Measurements from ENCODE around the gene SLC25A51.
"Not testable (repeated sequence)": the region's sequence is repeated elsewhere in the genome, so short reads cannot be mapped to it uniquely, and the experiment has no call there.

Gene SLC25A51

DNA sequence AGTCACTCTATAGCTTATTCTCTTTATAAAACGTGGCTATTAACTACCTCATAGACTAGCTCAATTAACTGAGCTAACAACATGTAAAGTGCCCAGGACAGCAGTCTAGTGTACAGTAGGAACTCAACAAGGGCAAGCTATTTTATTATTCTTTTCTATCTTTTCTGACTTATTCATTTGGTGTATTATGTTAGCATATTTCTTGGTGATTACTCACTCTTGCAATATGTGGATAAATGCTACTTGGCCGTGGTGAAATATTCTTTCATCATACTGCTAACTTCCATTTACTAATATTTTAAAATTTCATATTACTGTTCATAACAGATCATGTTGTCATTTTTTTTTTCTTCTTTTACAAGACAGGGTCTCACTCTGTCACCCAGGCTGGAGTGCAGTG lies 4.9 kb downstream of the SLC25A51 start:
- Histone ChIP-seq H3K4me3 (ENCODE audit: extremely low read depth, insufficient read depth, low read length, poor library complexity, severe bottlenecking) (no peak overlapping the region), H3K9me3 (ENCODE audit: control insufficient read depth, low read length) (no peaks in the 10 kb centered on the region), H3K4me1 (ENCODE audit: control insufficient read depth, insufficient read depth, low read length, poor library complexity, severe bottlenecking) (no peaks in the 10 kb centered on the region), H3K36me3 (ENCODE audit: control insufficient read depth, insufficient read depth, low read length) (peaks cover 45% of the 10 kb centered on the region), H3K27ac (ENCODE audit: low read depth, low read length, severe bottlenecking) (no peak overlapping the region)
- WGBS, 2 experiments (ENCODE audit: insufficient coverage in 2 of 2) = 83 to 100% methylated on average over 1 of the region's 2 CpGs

DNA sequence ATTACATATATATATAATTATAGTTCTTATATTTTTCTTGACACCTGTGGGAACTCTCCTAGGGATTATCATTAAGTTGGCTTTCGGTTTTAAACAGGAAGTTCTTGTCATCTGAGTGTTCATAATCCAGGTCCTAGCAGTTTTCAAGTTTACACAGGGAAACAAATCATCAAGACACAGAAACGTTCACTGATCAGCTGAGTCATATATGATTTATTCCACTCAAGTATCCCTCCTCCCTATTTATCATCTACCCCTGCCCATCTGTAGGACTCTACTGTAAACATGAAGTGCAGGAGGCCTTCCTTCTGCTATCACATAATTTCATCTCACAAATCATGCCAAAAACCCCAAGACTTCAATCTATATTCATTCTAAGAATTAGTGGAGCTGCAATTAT lies 6.3 kb downstream of the SLC25A51 start:
- Histone ChIP-seq H3K36me3 (ENCODE audit: control insufficient read depth, insufficient read depth, low read length) (peaks cover 57% of the 10 kb centered on the region), H3K27ac (ENCODE audit: low read depth, low read length, severe bottlenecking) (no peak overlapping the region), H3K9me3 (ENCODE audit: control insufficient read depth, low read length) (no peaks in the 10 kb centered on the region), H3K4me1 (ENCODE audit: control insufficient read depth, insufficient read depth, low read length, poor library complexity, severe bottlenecking) (no peaks in the 10 kb centered on the region), H3K4me3 (ENCODE audit: extremely low read depth, insufficient read depth, low read length, poor library complexity, severe bottlenecking) (no peak overlapping the region)
- 100% methylated on average over 2 of the region's 2 CpGs for WGBS, 2 experiments (ENCODE audit: insufficient coverage in 2 of 2)

DNA sequence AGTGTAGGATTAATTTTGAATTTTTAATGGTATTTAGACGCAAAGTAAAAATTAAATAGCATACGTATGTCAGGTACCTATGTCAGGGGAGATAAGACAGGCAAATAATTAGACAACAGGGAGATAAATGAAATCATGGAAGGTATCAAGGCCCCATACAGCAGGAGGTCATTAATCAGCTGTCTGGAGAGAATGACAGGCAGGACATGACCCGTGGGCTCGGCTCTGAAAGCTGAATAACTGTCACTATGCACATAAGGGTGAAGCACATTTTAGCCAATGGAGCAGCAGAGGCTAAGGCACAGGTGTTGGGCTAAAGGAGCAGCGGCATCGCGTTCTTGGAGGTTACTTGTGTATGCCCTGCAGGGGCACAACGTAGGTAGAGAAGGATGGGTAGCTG lies 11.9 kb downstream of the SLC25A51 start:
- H3K4me1 ChIP-seq (ENCODE audit: control insufficient read depth, insufficient read depth, low read length, poor library complexity, severe bottlenecking) = no peaks in the 10 kb centered on the region
- no peak overlapping the region for H3K4me3 ChIP-seq (ENCODE audit: extremely low read depth, insufficient read depth, low read length, poor library complexity, severe bottlenecking)
- no peaks in the 10 kb centered on the region for H3K9me3 ChIP-seq (ENCODE audit: control insufficient read depth, low read length)
- H3K36me3 ChIP-seq (ENCODE audit: control insufficient read depth, insufficient read depth, low read length) = peaks cover 72% of the 10 kb centered on the region
- no peak overlapping the region for H3K27ac ChIP-seq (ENCODE audit: low read depth, low read length, severe bottlenecking)
- WGBS, 2 experiments (ENCODE audit: insufficient coverage in 2 of 2) = 96 to 99% methylated on average over 7 of the region's 8 CpGs

DNA sequence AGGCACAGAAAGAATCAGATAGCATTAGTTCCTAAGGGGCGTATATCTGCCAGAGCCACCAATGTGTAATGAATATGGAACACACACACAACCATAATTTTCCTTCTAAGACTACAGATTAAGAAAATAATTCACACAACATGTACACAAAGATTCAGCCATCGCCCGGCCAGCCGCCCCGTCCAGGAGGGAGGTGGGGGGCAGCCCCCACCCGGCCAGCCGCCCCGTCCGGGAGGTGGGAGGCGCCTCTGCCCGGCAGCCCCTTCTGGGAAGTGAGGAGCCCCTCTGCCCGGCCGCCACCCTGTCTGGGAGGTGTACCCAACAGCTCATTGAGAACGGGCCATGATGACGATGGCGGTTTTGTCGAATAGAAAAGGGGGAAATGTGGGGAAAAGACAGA lies 12.9 kb downstream of the SLC25A51 start:
- H3K9me3 ChIP-seq (ENCODE audit: control insufficient read depth, low read length); H3K4me3 ChIP-seq (ENCODE audit: extremely low read depth, insufficient read depth, low read length, poor library complexity, severe bottlenecking); H3K4me1 ChIP-seq (ENCODE audit: control insufficient read depth, insufficient read depth, low read length, poor library complexity, severe bottlenecking); H3K27ac ChIP-seq (ENCODE audit: low read depth, low read length, severe bottlenecking): not testable (repeated sequence)
- 82 to 100% methylated on average over 1 to 5 of the region's 17 CpGs for WGBS, 2 experiments (ENCODE audit: insufficient coverage in 2 of 2)
- peaks cover 68% of the 10 kb centered on the region for H3K36me3 ChIP-seq (ENCODE audit: control insufficient read depth, insufficient read depth, low read length)

DNA sequence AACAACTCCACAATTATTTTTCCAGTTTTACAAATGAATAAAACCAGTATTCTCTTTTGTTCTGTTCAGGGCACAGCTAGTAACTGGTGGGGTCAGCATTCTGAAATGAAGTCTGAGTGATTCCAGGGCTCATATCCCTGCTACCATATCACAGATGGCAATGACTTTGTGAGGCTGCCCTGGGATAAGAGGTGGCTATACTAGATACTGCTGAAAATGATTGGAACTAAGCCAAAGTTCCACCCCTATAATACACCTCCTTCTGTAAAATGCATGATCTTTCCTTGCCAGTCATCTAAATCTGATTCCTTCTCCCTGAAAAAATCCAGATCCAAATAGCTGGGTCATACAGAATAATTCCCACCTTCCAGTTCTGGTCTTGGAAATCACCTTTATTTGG lies 14.4 kb downstream of the SLC25A51 start:
- Histone ChIP-seq H3K36me3 (ENCODE audit: control insufficient read depth, insufficient read depth, low read length) (peaks cover 58% of the 10 kb centered on the region), H3K9me3 (ENCODE audit: control insufficient read depth, low read length) (no peaks in the 10 kb centered on the region), H3K4me1 (ENCODE audit: control insufficient read depth, insufficient read depth, low read length, poor library complexity, severe bottlenecking) (no peaks in the 10 kb centered on the region), H3K27ac (ENCODE audit: low read depth, low read length, severe bottlenecking) (no peak overlapping the region), H3K4me3 (ENCODE audit: extremely low read depth, insufficient read depth, low read length, poor library complexity, severe bottlenecking) (no peak overlapping the region)

DNA sequence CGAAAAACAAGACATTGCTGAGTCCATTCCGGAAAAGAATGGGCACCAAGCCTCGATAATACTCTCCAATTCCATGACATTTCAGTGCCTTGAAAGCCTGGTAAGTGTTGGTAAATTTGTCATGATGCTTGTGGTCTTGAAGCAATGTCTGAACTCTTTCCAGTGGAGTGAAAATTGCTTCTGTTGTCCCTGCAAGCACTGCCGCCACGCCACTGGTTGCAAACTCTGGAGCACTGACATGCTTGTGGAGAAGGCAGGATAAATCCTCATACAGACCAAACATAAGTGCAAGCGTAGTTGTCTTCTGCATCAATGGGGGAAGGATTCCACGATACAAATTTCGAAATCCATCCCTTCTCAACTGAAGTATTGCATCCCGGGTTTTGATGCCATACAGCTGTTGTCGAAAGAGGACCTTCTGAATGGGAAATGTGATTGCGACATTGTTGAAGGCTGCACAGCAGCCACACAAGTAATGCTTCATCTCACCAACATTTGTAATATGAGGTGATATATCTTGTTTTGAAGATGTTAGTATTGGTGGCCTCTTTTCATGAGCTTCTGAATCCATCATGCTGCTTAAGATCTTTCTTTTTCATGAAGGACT lies 15.8 kb downstream of the SLC25A51 start:
- H3K27ac ChIP-seq (ENCODE audit: low read depth, low read length, severe bottlenecking); H3K9me3 ChIP-seq (ENCODE audit: control insufficient read depth, low read length); H3K4me3 ChIP-seq (ENCODE audit: extremely low read depth, insufficient read depth, low read length, poor library complexity, severe bottlenecking); H3K4me1 ChIP-seq (ENCODE audit: control insufficient read depth, insufficient read depth, low read length, poor library complexity, severe bottlenecking): not testable (repeated sequence)
- WGBS, 2 experiments (ENCODE audit: insufficient coverage in 2 of 2) = 100% methylated on average over 1 to 4 of the region's 11 CpGs
- H3K36me3 ChIP-seq (ENCODE audit: control insufficient read depth, insufficient read depth, low read length) = peaks cover 49% of the 10 kb centered on the region

DNA sequence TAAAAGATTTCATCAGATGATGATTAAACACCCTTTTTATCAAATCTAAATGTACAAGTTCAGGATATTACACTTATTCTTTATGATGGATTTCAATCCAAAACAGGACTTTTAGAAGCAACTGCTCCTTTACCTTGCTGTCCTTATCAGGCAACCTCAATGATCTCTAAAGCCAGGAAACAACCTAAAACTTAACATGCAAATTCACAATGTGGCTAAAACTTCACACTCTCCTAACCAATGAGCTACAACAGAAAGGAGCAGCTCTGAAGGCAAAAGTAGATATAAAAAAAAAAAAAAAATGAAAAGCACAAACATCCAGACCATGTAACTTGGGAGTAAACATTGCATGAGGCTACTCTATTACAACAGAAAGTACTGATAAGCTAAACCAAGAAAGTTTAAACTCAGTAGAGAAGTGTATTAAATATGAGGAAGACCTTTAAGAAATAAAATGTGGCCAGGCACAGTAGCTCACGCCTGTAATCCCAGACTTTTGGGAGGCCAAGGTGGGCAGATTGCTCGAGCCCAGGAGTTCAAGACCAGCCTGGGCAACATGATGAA lies 22.9 kb downstream of the SLC25A51 start:
- H3K36me3 ChIP-seq (ENCODE audit: control insufficient read depth, insufficient read depth, low read length) = peaks cover 28% of the 10 kb centered on the region
- no peak overlapping the region for H3K4me3 ChIP-seq (ENCODE audit: extremely low read depth, insufficient read depth, low read length, poor library complexity, severe bottlenecking)
- no peaks in the 10 kb centered on the region for H3K4me1 ChIP-seq (ENCODE audit: control insufficient read depth, insufficient read depth, low read length, poor library complexity, severe bottlenecking)
- no peak overlapping the region for H3K27ac ChIP-seq (ENCODE audit: low read depth, low read length, severe bottlenecking)
- WGBS, 2 experiments (ENCODE audit: insufficient coverage in 2 of 2) = 78 to 96% methylated on average over 2 of the region's 2 CpGs
- peaks cover 4% of the 10 kb centered on the region for H3K9me3 ChIP-seq (ENCODE audit: control insufficient read depth, low read length)

DNA sequence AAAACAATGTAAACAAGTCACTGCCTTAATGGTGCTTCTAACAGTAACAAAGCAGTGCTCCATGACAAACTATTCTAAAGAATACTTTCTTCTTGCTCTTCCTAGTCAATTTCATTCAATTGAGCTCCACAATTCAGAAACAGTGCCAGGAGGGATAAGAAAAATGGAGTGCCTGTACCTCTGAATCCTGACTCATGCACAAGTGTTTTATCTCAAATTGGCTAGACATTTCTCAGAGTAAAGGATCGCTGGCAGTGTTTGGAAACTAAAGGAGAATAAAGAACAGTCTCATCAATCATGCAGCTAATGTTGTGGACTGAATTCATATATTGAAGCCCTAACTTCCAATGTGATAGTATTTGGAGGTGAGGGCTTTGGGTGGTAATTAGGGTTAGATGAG lies 27.6 kb downstream of the SLC25A51 start:
- Histone ChIP-seq H3K27ac (ENCODE audit: low read depth, low read length, severe bottlenecking) (no peak overlapping the region), H3K4me3 (ENCODE audit: extremely low read depth, insufficient read depth, low read length, poor library complexity, severe bottlenecking) (no peak overlapping the region), H3K4me1 (ENCODE audit: control insufficient read depth, insufficient read depth, low read length, poor library complexity, severe bottlenecking) (no peaks in the 10 kb centered on the region), H3K9me3 (ENCODE audit: control insufficient read depth, low read length) (peaks cover 4% of the 10 kb centered on the region), H3K36me3 (ENCODE audit: control insufficient read depth, insufficient read depth, low read length) (peaks cover 23% of the 10 kb centered on the region)
- 100% methylated on average over 1 of the region's 1 CpG; no CpG with 5 or more reads in 1 of the 2 experiments for WGBS, 2 experiments (ENCODE audit: insufficient coverage in 2 of 2)

DNA sequence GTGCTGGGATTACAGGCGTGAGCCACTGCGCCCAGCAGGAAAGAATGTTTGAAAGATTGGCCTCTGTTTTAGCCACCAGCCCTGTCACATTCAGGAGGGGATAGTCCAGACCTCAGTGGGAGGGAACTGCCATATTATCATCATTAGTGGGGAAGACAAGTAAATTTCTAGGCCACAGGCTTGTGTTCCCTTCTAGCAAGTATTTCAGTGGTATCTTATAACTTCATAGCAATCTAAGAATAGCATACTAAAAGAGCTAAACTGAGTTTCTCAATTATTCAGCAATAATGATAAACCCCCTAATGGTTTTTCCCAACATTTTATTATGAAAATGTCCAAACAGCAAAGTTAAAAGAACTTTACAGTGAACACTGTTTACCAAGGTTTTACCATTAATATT lies 30.0 kb downstream of the SLC25A51 start:
- Histone ChIP-seq H3K36me3 (ENCODE audit: control insufficient read depth, insufficient read depth, low read length) (peaks cover 15% of the 10 kb centered on the region), H3K9me3 (ENCODE audit: control insufficient read depth, low read length) (peaks cover 4% of the 10 kb centered on the region), H3K27ac (ENCODE audit: low read depth, low read length, severe bottlenecking) (no peak overlapping the region), H3K4me1 (ENCODE audit: control insufficient read depth, insufficient read depth, low read length, poor library complexity, severe bottlenecking) (no peaks in the 10 kb centered on the region), H3K4me3 (ENCODE audit: extremely low read depth, insufficient read depth, low read length, poor library complexity, severe bottlenecking) (no peak overlapping the region)
- WGBS, 2 experiments (ENCODE audit: insufficient coverage in 2 of 2) = 73% methylated on average over 2 of the region's 2 CpGs; no CpG with 5 or more reads in 1 of the 2 experiments

DNA sequence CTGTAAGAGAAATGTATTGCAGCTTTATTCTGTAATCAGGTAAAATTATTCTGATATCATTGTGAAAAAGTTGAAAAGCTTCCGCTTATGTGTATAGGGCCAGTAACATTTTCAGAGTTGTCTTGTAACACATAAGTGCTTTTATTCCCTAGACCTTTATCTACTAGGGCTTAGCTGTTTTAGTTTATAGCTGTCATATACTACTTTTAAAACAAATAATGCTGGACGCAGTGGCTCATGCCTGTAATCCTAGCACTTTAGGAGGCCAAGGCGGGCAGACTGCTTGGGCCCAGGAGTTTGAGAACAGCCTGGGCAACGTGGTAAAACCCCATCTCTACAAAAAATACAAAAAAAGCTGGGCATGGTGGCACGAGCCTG lies 33.1 kb downstream of the SLC25A51 start:
- 100% methylated on average over 1 of the region's 5 CpGs; no CpG with 5 or more reads in 1 of the 2 experiments for WGBS, 2 experiments (ENCODE audit: insufficient coverage in 2 of 2)
- no peak overlapping the region for H3K4me3 ChIP-seq (ENCODE audit: extremely low read depth, insufficient read depth, low read length, poor library complexity, severe bottlenecking)
- H3K4me1 ChIP-seq (ENCODE audit: control insufficient read depth, insufficient read depth, low read length, poor library complexity, severe bottlenecking) = no peaks in the 10 kb centered on the region
- H3K27ac ChIP-seq (ENCODE audit: low read depth, low read length, severe bottlenecking) = no peak overlapping the region
- peaks cover 3% of the 10 kb centered on the region for H3K9me3 ChIP-seq (ENCODE audit: control insufficient read depth, low read length)
- peaks cover 8% of the 10 kb centered on the region for H3K36me3 ChIP-seq (ENCODE audit: control insufficient read depth, insufficient read depth, low read length)

DNA sequence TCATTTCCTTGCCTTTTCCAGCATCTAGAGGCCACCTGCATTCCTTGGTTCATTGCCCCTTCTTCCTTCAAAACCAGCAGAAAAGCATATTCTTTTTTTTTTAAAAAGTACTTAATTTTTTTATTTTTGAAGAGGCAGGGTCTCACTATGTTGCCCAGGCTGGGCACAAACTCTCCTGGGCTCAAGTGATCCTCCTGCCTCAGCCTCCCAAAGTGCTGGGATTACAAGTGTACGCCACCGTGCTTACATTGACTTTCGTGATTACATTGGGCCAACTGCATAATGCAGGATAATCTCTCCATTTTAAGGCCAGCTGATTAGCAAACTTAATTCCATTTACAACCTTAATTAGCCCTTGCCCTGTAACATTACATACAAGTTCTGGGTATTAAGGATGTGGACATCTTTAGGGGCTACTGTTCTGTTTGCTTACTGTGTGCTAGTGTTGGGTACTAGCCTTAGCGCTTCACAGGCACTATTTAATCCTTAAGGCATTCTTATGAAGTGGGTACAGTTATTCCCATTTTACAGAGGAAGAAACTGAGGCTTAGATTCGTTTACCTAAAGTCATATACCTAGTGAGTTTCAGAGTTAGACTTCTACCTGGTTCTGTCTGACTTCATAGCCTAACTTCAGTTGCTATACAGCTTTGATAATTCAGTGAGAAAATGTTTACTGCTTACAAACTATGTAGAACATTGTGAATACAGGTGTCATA lies 33.7 kb downstream of the SLC25A51 start:
- H3K27ac ChIP-seq (ENCODE audit: low read depth, low read length, severe bottlenecking) = no peak overlapping the region
- no peak overlapping the region for H3K4me3 ChIP-seq (ENCODE audit: extremely low read depth, insufficient read depth, low read length, poor library complexity, severe bottlenecking)
- H3K4me1 ChIP-seq (ENCODE audit: control insufficient read depth, insufficient read depth, low read length, poor library complexity, severe bottlenecking) = no peaks in the 10 kb centered on the region
- peaks cover 8% of the 10 kb centered on the region for H3K36me3 ChIP-seq (ENCODE audit: control insufficient read depth, insufficient read depth, low read length)
- peaks cover 3% of the 10 kb centered on the region for H3K9me3 ChIP-seq (ENCODE audit: control insufficient read depth, low read length)
- WGBS, 2 experiments (ENCODE audit: insufficient coverage in 2 of 2) = 94% methylated on average over 3 of the region's 5 CpGs; no CpG with 5 or more reads in 1 of the 2 experiments

Data from mesodermal cell (in vitro differentiated cells).